HG03139 (cell line): ENCODE measurements around the gene CDC45.

Source experiments
- ATAC-seq: cut with Tn5 transposase; IDR thresholded peaks from one replicate; pipeline ENCODE4 v1.9.1; 2021; ENCODE audit not compliant: unreplicated experiment

CDC45 gene

GRCh38 chr22:19492504-19493174, 12.9 kb downstream of the CDC45 start:
- ATAC-seq, result no peak

- ATAC-seq, result no peak
These were observed 14.4 kb downstream of the CDC45 start for GRCh38 chr22:19494001-19494560.

DNA sequence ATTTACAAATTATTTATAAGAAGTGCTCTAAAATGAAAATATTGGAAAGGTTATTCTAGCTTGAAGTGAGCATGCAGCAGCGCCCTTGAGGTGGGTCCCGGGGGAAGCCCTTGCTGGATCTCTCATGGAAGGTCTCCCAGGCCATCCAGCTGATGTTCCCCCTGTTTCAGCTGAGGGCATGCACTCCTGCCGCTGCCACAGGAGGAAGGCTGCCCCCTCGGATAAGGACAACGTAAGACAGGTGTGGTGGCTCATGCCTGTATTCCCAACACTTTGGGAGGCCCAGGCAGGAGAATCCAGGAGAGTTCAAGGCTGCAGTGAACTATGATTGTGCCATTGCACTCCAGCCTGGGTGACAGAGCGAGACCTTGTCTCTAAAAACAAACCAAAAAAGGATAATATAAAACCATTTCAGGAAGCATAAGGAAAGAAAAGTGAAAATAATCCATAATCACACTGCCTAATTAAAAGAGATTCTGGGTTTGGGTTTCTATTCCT, 15.0 kb downstream of the CDC45 start:
- ATAC-seq, result no peak

GRCh38 chr22:19495562-19496323, 16.0 kb downstream of the CDC45 start:
- ATAC-seq, result no peak

GRCh38 chr22:19496324-19496630, 16.6 kb downstream of the CDC45 start:
- no peak for ATAC-seq

GRCh38 chr22:19497245-19497644, 17.5 kb downstream of the CDC45 start:
- no peak for ATAC-seq

DNA sequence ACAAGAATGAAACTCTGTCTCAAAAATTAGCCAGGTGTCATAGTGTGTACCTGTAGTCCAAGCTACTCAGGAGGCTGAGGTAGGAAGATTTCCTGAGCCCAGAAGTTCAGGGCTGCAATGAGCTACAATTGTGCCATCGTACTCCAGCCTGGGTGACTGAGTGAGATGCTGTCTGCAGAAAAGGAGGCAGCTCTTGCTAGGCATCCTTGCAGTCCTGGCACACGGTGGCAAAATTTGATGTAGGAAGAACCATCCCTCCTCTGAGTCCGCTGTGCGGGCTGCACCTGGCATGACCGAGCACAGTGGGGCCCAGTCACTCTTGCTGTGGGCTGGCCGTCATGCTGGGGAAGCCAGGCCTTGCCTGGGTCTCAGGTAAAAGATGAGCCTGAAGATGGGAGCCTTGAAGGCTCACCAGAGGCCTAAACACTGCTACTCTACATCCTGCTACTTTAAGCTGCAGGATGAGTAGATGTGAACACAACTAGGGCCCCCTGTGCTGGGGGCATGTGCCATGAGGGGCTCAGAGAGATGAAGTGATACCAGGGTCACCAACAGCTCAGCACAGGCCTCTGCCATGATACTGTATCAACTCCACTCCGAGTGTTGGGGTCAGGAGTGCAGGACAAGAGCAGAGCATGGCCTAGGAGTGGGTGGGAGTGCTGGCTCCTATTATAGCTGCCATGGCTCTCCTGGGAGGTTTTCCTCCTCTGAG, 18.6 kb downstream of the CDC45 start:
- no peak for ATAC-seq

GRCh38 chr22:19498866-19499190, 19.1 kb downstream of the CDC45 start:
- no peak for ATAC-seq

- no peak for ATAC-seq
These were observed 19.6 kb downstream of the CDC45 start for GRCh38 chr22:19499236-19499879.

DNA sequence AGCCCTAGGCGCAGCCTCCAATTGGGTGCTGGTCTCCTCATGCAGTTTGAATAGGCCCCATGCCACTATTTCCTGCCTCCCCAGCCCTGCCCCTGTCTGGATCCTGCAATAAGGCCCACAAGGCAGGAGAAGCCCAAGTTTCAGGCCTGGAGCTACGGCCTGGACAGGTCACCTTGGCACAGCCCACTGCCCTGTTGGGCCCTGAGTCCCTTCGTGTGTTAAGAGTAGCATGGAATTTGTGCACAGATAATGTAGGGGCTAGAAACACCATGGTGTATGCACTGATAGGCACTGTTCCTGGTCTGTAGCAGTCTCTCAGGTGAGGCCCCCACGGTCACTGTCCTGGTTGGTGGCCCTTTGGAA, 20.1 kb downstream of the CDC45 start:
- no peak for ATAC-seq

DNA sequence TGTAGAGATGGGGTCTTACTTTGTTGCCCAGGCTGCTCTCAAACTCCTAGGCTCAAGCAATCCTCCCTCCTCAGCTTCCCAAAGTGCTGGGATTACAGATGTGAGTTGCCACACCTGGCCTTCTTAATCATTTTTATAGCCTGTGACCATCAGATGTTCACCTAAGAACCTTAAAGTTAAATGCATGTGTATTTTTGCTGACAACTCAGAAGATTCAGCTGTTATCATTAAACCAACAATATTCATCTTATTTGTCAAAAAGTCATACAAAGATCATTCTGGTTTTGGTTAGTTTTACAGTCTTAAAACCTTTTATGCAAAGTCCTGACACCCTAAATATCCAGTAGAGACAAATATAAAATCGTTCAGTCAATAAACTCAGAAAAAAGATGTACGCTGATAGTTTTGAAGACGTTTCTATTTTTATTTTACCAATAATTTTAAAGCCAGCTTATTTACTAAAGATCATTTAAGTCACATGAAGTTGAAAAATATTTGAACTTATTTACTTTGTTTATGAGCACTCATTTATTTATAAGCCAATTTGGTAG, 22.3 kb downstream of the CDC45 start:
- no peak for ATAC-seq

- no peak for ATAC-seq
These were observed 23.6 kb downstream of the CDC45 start for GRCh38 chr22:19503367-19503766.

DNA sequence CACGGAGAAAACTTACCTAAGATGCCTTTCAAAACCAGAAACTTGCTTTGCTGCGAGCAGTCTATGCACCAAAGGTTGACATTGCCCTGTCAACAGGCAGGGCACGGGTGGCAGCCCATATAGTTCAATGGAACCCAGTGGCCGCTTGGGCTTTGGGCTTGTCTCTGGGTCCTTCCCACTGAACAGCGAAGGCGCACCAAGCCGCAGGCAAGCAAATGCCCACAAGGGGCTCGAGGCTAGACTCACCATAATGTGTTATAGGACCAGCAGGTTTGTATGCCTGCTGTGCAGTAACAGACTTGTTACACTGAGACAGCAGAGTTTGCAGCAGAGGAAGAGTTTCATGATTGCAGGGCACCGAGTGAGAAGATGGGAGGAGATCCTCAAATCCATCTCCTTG, 24.1 kb downstream of the CDC45 start:
- ATAC-seq, result no peak

GRCh38 chr22:19504900-19505734, 25.4 kb downstream of the CDC45 start:
- ATAC-seq, result no peak

DNA sequence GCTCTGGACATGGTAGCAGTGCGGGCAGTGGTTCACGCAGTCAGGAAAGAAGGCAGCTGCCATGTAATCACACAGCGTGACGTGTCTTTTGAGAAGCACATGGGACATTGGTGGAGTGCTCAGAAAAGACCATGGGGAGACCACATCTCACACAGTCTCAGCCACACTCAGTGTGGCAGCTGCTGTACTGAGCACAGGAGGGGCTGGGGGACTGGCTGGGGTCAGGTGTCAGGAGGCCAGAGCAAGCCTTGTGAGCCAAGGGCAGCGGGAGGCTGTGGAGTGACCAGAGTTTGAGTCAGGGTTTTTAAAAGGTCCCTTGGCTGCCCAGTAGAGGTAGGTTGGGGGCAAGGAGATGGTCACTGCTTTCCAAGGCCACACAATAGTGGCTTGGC, 26.0 kb downstream of the CDC45 start:
- ATAC-seq, result no peak

DNA sequence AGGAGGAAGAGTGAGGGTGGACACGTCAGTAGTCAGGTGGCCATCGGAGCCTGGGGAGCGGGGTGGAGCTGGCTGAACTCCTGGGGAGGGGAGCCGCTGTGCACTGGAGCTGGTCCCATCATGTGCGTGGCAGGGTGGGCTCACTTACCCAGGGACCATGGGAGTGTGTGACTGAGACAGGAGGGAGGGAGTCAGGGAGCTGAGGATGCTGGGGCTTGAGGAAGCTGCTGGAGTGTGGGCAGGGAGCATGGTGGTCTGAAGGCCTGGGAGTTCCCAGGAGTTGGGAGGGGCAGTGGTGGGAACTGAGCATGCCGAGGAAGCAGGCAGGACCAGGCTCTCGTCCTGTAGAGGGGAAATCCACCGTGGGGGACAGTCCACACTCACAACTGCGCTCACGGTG, 26.5 kb downstream of the CDC45 start:
- no peak for ATAC-seq

- no peak for ATAC-seq
These were observed 27.8 kb downstream of the CDC45 start for GRCh38 chr22:19507534-19507861.

DNA sequence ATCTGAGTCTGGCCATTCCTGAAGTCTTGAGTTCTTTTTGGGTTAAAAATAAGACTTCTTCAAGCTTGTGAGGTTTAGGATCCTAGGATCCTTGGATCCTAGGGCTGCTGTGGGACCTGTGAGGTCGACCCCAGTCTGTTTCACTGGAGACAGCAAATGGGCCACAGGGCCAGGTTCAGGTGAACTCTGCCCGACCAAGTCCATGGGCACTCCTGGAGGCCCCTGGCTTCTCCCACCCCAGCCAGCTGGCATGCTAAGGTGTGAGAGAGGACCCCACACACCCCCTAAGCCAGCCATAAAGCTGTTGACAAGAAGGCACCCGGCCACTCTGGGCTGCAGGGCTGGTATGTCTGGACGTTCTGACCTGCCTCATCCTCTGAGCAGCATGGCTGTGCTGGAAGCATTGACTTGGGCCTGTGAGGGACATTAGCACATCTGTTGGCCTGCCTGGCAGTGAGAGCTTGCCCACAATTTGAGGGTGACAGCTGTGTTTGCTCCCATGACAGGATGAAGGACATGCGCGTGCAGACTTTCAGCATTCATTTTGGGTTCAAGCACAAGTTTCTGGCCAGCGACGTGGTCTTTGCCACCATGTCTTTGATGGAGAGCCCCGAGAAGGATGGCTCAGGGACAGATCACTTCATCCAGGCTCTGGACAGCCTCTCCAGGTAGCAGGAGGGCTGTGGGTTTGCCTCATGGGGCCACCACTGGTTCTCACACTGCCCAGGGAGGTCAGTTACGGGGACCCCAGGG, 28.5 kb downstream of the CDC45 start:
- ATAC-seq, result no peak

- ATAC-seq, result no peak
These were observed 29.5 kb downstream of the CDC45 start for GRCh38 chr22:19509191-19509590.

DNA sequence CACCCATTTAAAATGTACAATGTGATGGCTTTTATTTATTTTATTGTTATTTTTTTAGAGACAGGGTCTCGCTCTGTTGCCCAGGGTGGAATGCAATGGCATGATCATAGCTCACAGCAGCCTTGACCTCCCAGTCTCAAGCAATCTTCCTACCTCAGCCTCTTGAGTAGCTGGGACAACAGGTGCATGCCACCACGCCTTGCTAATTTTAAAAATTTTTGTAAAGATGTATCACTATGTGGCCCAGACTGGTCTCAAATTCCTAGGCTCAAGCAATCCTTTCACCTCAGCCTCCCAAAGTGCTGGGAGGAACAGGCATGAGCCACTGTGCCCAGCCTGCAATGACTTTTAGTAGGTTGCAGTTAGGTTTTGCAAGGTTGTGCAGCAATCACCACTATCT, 30.2 kb downstream of the CDC45 start:
- no peak for ATAC-seq
